HCT116 (cell line): ENCODE measurements around the gene TLR3. TPM values are rescaled to one million over a fixed set of nuclear protein-coding genes. Genes with fewer than 3 reads are reported as not detected.

ENCODE experiments used
- ATAC-seq: fragments of 200-7000 bp; cut with Tn5 transposase; 2 replicates; pipeline ENCODE4 v1.9.1; 2020; ENCODE audit warnings: mild to moderate bottlenecking, moderate library complexity
- BruUV-seq: library from RNA; stranded (reverse); fragments of 400-500 nt; replicated peaks from 2 replicates; lab custom pipeline; 2021; lab: Mats Ljungman, UMichigan
- CTCF ChIA-PET: fragments of 300-600 bp; sonication (Branson Sonifier 250); formaldehyde crosslinking; loops from one replicate; lab custom pipeline; 2021; ENCODE audit warnings: antibody characterized with exemption; lab: Charles Lee
- POLR2A ChIA-PET: fragments of 300-600, 350-600 bp; sonication (Branson Sonifier 250); formaldehyde crosslinking; loops from one replicate; lab custom pipeline; 2021; ENCODE audit warnings: antibody characterized with exemption; lab: Charles Lee
- RAD21 ChIA-PET, 2 experiments: fragments of 300-600 bp; sonication (Branson Sonifier 250); formaldehyde crosslinking; loops; one replicate each; lab custom pipeline; 2023; ENCODE audit warnings: low total read pairs in 2 of 2; ENCODE audit not compliant: uncharacterized antibody in 2 of 2, unreplicated experiment in 2 of 2, low non-redundant PET in 1 of 2; lab: Charles Lee
- DNase-seq: peaks from one replicate; pipeline ENCODE4 v3.0.0-alpha.2; 2010; ENCODE audit warnings: low read depth, low spot score
- H2AFZ ChIP-seq: fragments of 200-600 bp; shearing (Covaris generic), sonication (generic); 2 replicates; pipeline ENCODE4 v1.6.1; 2017; ENCODE audit warnings: low read depth, mixed run types, mixed read lengths, antibody characterized with exemption, low read length; ENCODE audit not compliant: poor library complexity, severe bottlenecking
- H3K27ac ChIP-seq: 2 replicates; pipeline ENCODE4 v1.5.1; 2012; ENCODE audit warnings: low read depth, low read length
- H3K27me3 ChIP-seq: fragments of 200-600 bp; sonication (generic); 2 replicates; pipeline ENCODE4 v1.6.1; 2016; ENCODE audit warnings: mixed run types, low read length, mixed read lengths; ENCODE audit not compliant: insufficient read depth
- H3K36me3 ChIP-seq, 2 experiments: fragments of 200-500 bp in 1 of 2; fragments of 200-600 bp in 1 of 2; sonication (Bioruptor generic) in 1 of 2; sonication (generic) in 1 of 2; 2 replicates each; pipeline versions ENCODE4 v1.5.1 to v1.6.1; 2014 to 2016; ENCODE audit warnings: low read length in 2 of 2, inconsistent platforms in 1 of 2, mixed read lengths in 1 of 2, mixed run types in 1 of 2; ENCODE audit not compliant: insufficient read depth in 2 of 2, control insufficient read depth in 1 of 2
- H3K4me1 ChIP-seq, 2 experiments: fragments of 200-600 bp in 1 of 2; sonication (generic) in 1 of 2; 2 replicates each; pipeline versions ENCODE4 v1.5.1 to v1.6.1; 2012 to 2017; ENCODE audit warnings: low read length in 2 of 2, inconsistent platforms in 1 of 2, mild to moderate bottlenecking in 1 of 2, mixed read lengths in 1 of 2, mixed run types in 1 of 2, moderate library complexity in 1 of 2; ENCODE audit not compliant: insufficient read depth in 2 of 2, control insufficient read depth in 1 of 2
- H3K4me2 ChIP-seq: fragments of 200-600 bp; sonication (generic); 2 replicates; pipeline ENCODE4 v1.6.1; 2017; ENCODE audit warnings: mixed run types, low read length, mixed read lengths
- H3K4me3 ChIP-seq, 2 experiments: fragments of 200-600 bp in 1 of 2; sonication (generic) in 1 of 2; replicated peaks in 1 of 2; 2 replicates each; pipeline ENCODE4 v1.5.1; 2011 to 2016; ENCODE audit warnings: low read length in 2 of 2, control low read depth in 1 of 2, low read depth in 1 of 2, mild to moderate bottlenecking in 1 of 2, mixed read lengths in 1 of 2, mixed run types in 1 of 2
- H3K79me2 ChIP-seq: fragments of 200-600 bp; sonication (generic); 2 replicates; pipeline ENCODE4 v1.6.1; 2017; ENCODE audit warnings: mild to moderate bottlenecking, mixed run types, low read length, moderate library complexity, mixed read lengths; ENCODE audit not compliant: insufficient read depth
- H3K9ac ChIP-seq: fragments of 200-600 bp; sonication (generic); 2 replicates; pipeline ENCODE4 v1.6.1; 2016; ENCODE audit warnings: low read length, mixed read lengths
- H3K9me2 ChIP-seq: fragments of 200-600 bp; sonication (generic), shearing (Covaris generic); 2 replicates; pipeline ENCODE4 v1.6.1; 2017; ENCODE audit warnings: mixed run types, mild to moderate bottlenecking, moderate library complexity; ENCODE audit not compliant: insufficient read depth
- H3K9me3 ChIP-seq, 2 experiments: fragments of 200-500 bp in 1 of 2; fragments of 200-600 bp in 1 of 2; sonication (Bioruptor generic) in 1 of 2; sonication (generic) in 1 of 2; 2 replicates each; pipeline ENCODE4 v1.6.1; 2014 to 2017; ENCODE audit warnings: low read length in 2 of 2, mixed read lengths in 2 of 2, inconsistent platforms in 1 of 2, low read depth in 1 of 2, mild to moderate bottlenecking in 1 of 2, mixed run types in 1 of 2, moderate library complexity in 1 of 2; ENCODE audit not compliant: control insufficient read depth in 1 of 2, insufficient read depth in 1 of 2
- H4K20me1 ChIP-seq: fragments of 200-600 bp; sonication (generic), shearing (Covaris generic); 2 replicates; pipeline ENCODE4 v1.6.1; 2017; ENCODE audit warnings: mixed run types, mild to moderate bottlenecking, moderate library complexity; ENCODE audit not compliant: insufficient read depth
- CBX3 ChIP-seq: IDR thresholded peaks from 2 replicates; pipeline ENCODE4 v1.6.1; 2012; ENCODE audit warnings: low read depth
- CEBPB ChIP-seq: IDR thresholded peaks from 2 replicates; pipeline ENCODE4 v1.6.1; 2012; ENCODE audit warnings: low read depth
- ELF1 ChIP-seq: IDR thresholded peaks from 2 replicates; pipeline ENCODE4 v1.6.1; 2012; ENCODE audit warnings: low read depth, borderline replicate concordance
- FOSL1 ChIP-seq: IDR thresholded peaks from 2 replicates; pipeline ENCODE4 v1.6.1; 2012; ENCODE audit warnings: low read depth
- POLR2A ChIP-seq: IDR thresholded peaks from 2 replicates; pipeline ENCODE4 v1.7.0; 2011; ENCODE audit warnings: borderline replicate concordance; ENCODE audit not compliant: insufficient read depth, insufficient read length; ENCODE audit errors: extremely low read depth
- POLR2AphosphoS5 ChIP-seq: IDR thresholded peaks from 2 replicates; pipeline ENCODE4 v1.6.1; 2011; ENCODE audit warnings: mild to moderate bottlenecking, low read depth, low read length, moderate library complexity
- RAD21 ChIP-seq: IDR thresholded peaks from 2 replicates; pipeline ENCODE4 v1.6.1; 2012; ENCODE audit warnings: low read depth, mild to moderate bottlenecking
- SIN3A ChIP-seq: IDR thresholded peaks from 2 replicates; pipeline ENCODE4 v1.6.1; 2012; ENCODE audit warnings: low read depth
- SP1 ChIP-seq: IDR thresholded peaks from 2 replicates; pipeline ENCODE4 v1.6.1; 2012; ENCODE audit warnings: low read depth
- TCF7L2 ChIP-seq: IDR thresholded peaks from 2 replicates; pipeline ENCODE4 v1.7.0; 2011; ENCODE audit warnings: borderline replicate concordance, inconsistent platforms; ENCODE audit not compliant: insufficient read depth, insufficient read length; ENCODE audit errors: extremely low read depth
- YY1 ChIP-seq: IDR thresholded peaks from 2 replicates; pipeline ENCODE4 v1.6.1; 2011; ENCODE audit warnings: low read length, low read depth, moderate library complexity, mild to moderate bottlenecking; ENCODE audit not compliant: insufficient replicate concordance; ENCODE audit errors: extremely low read depth
- intact Hi-C: fragments of 100-400 bp; cut with micrococcal nuclease; formaldehyde crosslinking; loops from 2 replicates; pipeline ENCODE4 v1.10.0; 2022
- total RNA-seq: library from RNA; stranded (reverse); gene quantifications from one replicate; pipeline ENCODE4 v1.2.1, GENCODE V29; 2021; ENCODE audit not compliant: unreplicated experiment
- TF ChIP-seq, protein P1 (sequence below): IDR thresholded peaks from 2 replicates; pipeline ENCODE4 v1.6.1; 2011; ENCODE audit warnings: mild to moderate bottlenecking, low read length, moderate library complexity; ENCODE audit not compliant: insufficient replicate concordance; ENCODE audit errors: extremely low read depth
- TF ChIP-seq, protein P2 (sequence below): IDR thresholded peaks from 2 replicates; pipeline ENCODE4 v1.6.1; 2012; ENCODE audit warnings: low read depth
- TF ChIP-seq, protein P3 (sequence below), 3 experiments: fragments of 200-600 bp in 1 of 3; sonication (generic) in 1 of 3; IDR thresholded peaks in 2 of 3; conservative IDR thresholded peaks in 1 of 3; 2 replicates each; pipeline ENCODE4 v1.5.1; 2012 to 2017; ENCODE audit warnings: low read depth in 2 of 3, low read length in 2 of 3, antibody characterized with exemption in 1 of 3, borderline replicate concordance in 1 of 3, control low read depth in 1 of 3, mild to moderate bottlenecking in 1 of 3, mixed read lengths in 1 of 3, mixed run types in 1 of 3, moderate library complexity in 1 of 3; ENCODE audit not compliant: insufficient read depth in 1 of 3
- TF ChIP-seq, protein P4 (sequence below): IDR thresholded peaks from 2 replicates; pipeline ENCODE4 v1.6.1; 2012
- TF ChIP-seq, protein P5 (sequence below): IDR thresholded peaks from 2 replicates; pipeline ENCODE4 v1.6.1; 2012

TLR3 gene
- total RNA-seq, 1 experiment from 2014 or later: 1.3 TPM

DNA sequence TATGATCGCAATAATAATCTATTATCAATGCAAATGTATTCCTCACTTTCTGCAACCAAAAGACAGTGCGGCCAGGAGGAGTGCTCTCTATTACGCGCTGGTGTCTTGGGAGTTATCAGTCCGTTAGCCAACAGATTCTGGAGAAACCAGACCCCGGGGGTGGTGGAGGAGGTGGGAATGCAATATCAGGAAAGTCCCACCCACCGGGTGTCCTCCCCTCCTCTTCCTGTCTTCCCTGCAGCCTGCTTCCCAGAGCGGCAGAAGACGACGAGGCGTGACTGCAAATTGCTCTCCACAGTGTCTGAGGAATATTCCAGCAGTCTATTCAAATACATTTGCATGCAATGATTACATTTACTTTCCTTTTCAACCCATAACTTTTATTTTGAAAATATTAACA lies 17.9 kb upstream of the TLR3 start:
- intact Hi-C loops: no loop called here
- Histone ChIP-seq H3K9ac (no peak overlapping the region), H3K9me2 (no peaks in the 10 kb centered on the region), H3K4me1 (no peaks in the 10 kb centered on the region), H3K4me2 (no peak overlapping the region), H3K9me3 (no peaks in the 10 kb centered on the region), H3K27me3 (no peaks in the 10 kb centered on the region), H3K27ac (no peak overlapping the region), H3K36me3 (no peaks in the 10 kb centered on the region), H3K4me3 (no peak overlapping the region), H3K79me2 (no peaks in the 10 kb centered on the region), H4K20me1 (no peaks in the 10 kb centered on the region), H2AFZ (no peak overlapping the region)
- DNase-seq (no peak), ATAC-seq (no peak)
- no TSS peak for BruUV-seq
- POLR2A ChIA-PET: no interaction called here
- CTCF ChIA-PET: no interaction called here
- TF ChIP-seq POLR2A: no peak
- TF ChIP-seq FOSL1: no peak
- no peak for TF ChIP-seq ELF1
- TF ChIP-seq SP1: no peak
- no peak for TF ChIP-seq CBX3
- TF ChIP-seq, protein P1, sequence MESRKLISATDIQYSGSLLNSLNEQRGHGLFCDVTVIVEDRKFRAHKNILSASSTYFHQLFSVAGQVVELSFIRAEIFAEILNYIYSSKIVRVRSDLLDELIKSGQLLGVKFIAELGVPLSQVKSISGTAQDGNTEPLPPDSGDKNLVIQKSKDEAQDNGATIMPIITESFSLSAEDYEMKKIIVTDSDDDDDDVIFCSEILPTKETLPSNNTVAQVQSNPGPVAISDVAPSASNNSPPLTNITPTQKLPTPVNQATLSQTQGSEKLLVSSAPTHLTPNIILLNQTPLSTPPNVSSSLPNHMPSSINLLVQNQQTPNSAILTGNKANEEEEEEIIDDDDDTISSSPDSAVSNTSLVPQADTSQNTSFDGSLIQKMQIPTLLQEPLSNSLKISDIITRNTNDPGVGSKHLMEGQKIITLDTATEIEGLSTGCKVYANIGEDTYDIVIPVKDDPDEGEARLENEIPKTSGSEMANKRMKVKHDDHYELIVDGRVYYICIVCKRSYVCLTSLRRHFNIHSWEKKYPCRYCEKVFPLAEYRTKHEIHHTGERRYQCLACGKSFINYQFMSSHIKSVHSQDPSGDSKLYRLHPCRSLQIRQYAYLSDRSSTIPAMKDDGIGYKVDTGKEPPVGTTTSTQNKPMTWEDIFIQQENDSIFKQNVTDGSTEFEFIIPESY: no peak
- TF ChIP-seq, protein P2, sequence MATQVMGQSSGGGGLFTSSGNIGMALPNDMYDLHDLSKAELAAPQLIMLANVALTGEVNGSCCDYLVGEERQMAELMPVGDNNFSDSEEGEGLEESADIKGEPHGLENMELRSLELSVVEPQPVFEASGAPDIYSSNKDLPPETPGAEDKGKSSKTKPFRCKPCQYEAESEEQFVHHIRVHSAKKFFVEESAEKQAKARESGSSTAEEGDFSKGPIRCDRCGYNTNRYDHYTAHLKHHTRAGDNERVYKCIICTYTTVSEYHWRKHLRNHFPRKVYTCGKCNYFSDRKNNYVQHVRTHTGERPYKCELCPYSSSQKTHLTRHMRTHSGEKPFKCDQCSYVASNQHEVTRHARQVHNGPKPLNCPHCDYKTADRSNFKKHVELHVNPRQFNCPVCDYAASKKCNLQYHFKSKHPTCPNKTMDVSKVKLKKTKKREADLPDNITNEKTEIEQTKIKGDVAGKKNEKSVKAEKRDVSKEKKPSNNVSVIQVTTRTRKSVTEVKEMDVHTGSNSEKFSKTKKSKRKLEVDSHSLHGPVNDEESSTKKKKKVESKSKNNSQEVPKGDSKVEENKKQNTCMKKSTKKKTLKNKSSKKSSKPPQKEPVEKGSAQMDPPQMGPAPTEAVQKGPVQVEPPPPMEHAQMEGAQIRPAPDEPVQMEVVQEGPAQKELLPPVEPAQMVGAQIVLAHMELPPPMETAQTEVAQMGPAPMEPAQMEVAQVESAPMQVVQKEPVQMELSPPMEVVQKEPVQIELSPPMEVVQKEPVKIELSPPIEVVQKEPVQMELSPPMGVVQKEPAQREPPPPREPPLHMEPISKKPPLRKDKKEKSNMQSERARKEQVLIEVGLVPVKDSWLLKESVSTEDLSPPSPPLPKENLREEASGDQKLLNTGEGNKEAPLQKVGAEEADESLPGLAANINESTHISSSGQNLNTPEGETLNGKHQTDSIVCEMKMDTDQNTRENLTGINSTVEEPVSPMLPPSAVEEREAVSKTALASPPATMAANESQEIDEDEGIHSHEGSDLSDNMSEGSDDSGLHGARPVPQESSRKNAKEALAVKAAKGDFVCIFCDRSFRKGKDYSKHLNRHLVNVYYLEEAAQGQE: no peak
- TF ChIP-seq POLR2AphosphoS5: no peak
- TF ChIP-seq, protein P3, sequence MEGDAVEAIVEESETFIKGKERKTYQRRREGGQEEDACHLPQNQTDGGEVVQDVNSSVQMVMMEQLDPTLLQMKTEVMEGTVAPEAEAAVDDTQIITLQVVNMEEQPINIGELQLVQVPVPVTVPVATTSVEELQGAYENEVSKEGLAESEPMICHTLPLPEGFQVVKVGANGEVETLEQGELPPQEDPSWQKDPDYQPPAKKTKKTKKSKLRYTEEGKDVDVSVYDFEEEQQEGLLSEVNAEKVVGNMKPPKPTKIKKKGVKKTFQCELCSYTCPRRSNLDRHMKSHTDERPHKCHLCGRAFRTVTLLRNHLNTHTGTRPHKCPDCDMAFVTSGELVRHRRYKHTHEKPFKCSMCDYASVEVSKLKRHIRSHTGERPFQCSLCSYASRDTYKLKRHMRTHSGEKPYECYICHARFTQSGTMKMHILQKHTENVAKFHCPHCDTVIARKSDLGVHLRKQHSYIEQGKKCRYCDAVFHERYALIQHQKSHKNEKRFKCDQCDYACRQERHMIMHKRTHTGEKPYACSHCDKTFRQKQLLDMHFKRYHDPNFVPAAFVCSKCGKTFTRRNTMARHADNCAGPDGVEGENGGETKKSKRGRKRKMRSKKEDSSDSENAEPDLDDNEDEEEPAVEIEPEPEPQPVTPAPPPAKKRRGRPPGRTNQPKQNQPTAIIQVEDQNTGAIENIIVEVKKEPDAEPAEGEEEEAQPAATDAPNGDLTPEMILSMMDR (IDR thresholded peaks at IDR 0.05 in 2 of 3, conservative IDR thresholded peaks at IDR 0.05 in 1 of 3; ENCODE audit: borderline replicate concordance in 1 of 3, insufficient read depth in 1 of 3, low read depth in 2 of 3, low read length in 2 of 3): no peak
- no peak for TF ChIP-seq CEBPB
- no peak for TF ChIP-seq YY1
- TF ChIP-seq TCF7L2: no peak
- TF ChIP-seq SIN3A: no peak
- TF ChIP-seq, protein P4, sequence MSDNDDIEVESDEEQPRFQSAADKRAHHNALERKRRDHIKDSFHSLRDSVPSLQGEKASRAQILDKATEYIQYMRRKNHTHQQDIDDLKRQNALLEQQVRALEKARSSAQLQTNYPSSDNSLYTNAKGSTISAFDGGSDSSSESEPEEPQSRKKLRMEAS: no peak
- TF ChIP-seq, protein P5, sequence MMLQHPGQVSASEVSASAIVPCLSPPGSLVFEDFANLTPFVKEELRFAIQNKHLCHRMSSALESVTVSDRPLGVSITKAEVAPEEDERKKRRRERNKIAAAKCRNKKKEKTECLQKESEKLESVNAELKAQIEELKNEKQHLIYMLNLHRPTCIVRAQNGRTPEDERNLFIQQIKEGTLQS: no peak
- no peak for TF ChIP-seq RAD21
- RAD21 ChIA-PET: no interaction called here
